Esophagus squamous epithelium (tissue), 4 donors: ENCODE measurements around the gene LMAN1L.

Experiments used
- CTCF ChIP-seq, 6 experiments: fragments of 450-650 bp in 4 of 6; fragments of 200-600 bp in 2 of 6; sonication (generic) in 2 of 6; IDR thresholded peaks; one replicate each; pipeline ENCODE4 v1.5.1; 2016 to 2019; ENCODE audit warnings: antibody characterized with exemption in 6 of 6, mild to moderate bottlenecking in 4 of 6, moderate library complexity in 4 of 6
- POLR2A ChIP-seq, 4 donors: fragments of 450-650 bp; IDR thresholded peaks; one replicate each; pipeline ENCODE4 v1.6.1; 2017; ENCODE audit warnings: antibody characterized with exemption in 4 of 4, mild to moderate bottlenecking in 4 of 4, moderate library complexity in 3 of 4

- TF ChIP-seq POLR2A (IDR thresholded peaks at IDR 0.05) (no peak), CTCF (IDR thresholded peaks at IDR 0.05) (no peak)
These were observed 2.7 kb downstream of the LMAN1L start for GRCh38 chr15:74815121-74815934.
